Fibroblast of skin of right biceps (primary cell): ENCODE measurements around the gene KLK1.

ENCODE experiments used
- DNase-seq: peaks from one replicate; pipeline ENCODE4 v3.0.0-alpha.2; 2013

KLK1 gene

GRCh38 chr19:50835785-50836542 is 12.4 kb upstream of the KLK1 start:
- peak; percentile 50 for DNase-seq

DNA sequence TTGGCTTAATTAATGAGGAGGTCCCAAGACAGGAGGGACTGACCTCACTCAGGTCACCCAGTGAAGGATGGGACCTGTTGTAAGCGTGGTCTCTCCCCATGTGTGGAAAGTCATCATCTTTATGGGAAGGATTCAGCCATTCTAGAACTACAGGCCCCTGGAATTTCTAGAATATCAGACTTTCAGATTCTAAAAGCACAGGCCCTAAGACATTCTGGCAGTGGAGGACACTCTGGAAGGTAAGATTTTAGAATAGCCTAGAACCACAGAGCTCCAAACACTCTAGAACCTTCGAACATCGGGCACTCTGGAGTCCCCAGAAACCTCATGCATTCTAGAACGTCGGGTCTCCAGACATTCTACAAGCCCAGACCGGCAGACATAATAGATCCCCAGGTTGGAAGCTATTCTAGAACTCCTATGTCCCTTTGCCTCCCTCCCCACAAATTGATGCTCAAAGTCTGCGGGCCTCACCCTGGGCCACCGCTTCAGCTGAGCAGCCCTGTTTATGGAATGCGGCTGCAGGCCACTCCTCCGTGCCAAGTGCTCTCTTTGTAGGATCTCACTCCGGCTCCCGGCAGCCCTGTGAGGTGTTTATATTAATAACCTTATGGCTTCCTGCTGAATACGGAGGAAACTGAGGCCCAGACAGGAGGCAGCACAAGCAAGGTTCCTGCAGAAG is 11.7 kb upstream of the KLK1 start:
- DNase-seq, result peak; percentile 3

GRCh38 chr19:50833802-50834167 is 10.2 kb upstream of the KLK1 start:
- no peak for DNase-seq

GRCh38 chr19:50833117-50833801 is 9.7 kb upstream of the KLK1 start, which contains the start of gene KLK15:
TSS of gene KLK15 (minus strand) at chr19:50833574. CDS start at chr19:50831492, 2,082 bp downstream.
- no peak for DNase-seq

GRCh38 chr19:50832666-50833065 is 9.1 kb upstream of the KLK1 start:
- DNase-seq, result no peak

DNA sequence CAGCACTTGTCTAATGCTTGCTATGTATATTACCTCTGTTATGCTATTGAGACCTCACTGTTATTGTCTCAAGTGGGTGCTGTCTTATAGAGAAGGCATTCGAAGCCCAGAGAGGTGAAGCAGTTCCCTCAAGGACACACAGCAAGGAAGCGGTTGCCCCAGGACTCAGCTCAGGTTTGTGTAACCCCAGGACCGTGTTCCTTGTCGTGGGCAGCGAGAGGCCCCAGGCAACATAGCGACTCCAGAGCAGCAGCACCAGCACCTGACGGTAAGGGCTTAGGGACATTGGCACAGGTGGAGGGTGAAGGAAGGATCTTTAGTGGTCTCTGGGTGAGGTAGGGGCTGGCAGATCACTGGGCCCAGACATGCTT is 7.4 kb upstream of the KLK1 start:
- DNase-seq, result no peak

GRCh38 chr19:50830266-50831025 is 6.9 kb upstream of the KLK1 start:
- DNase-seq, result no peak

- no peak for DNase-seq
Measured at GRCh38 chr19:50829801-50830200, 6.2 kb upstream of the KLK1 start.

GRCh38 chr19:50827476-50827875 is 3.9 kb upstream of the KLK1 start:
- no peak for DNase-seq

DNA sequence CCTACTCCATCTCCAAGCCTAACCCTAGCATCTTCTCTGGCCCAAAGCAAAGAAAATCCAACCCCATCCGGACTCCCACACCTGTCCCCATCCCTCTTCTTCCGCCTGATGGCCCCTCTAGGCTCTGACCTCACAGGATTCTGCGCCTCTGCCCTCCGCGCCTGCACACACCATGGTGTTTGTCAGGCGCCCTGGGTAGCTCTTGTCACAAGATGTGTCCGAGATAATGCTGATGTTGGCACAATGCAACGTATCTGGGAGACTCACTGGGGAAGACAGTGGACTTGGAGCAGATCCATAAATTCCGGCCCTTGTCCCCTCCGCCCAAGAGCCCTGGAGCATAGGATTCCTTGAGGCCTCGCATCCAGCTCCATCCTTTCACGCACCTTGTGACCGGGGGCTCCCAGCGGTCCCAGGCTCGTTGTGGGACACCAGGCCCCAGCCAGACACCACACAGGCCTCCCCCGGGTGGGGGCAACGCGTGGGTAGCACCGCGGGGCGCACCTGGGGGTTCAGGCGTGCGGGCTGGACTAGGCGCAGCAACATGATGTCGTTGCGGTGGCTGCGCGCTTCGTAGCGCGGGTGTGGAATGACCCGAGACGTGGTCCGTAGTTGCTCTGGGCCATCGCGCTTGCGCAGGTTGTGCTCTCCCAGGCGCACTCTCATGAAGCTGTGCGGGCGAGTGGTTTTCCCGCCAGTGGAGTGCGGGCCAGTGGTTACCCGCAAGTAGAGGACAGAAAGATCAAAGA is 3.1 kb upstream of the KLK1 start:
- no peak for DNase-seq

DNA sequence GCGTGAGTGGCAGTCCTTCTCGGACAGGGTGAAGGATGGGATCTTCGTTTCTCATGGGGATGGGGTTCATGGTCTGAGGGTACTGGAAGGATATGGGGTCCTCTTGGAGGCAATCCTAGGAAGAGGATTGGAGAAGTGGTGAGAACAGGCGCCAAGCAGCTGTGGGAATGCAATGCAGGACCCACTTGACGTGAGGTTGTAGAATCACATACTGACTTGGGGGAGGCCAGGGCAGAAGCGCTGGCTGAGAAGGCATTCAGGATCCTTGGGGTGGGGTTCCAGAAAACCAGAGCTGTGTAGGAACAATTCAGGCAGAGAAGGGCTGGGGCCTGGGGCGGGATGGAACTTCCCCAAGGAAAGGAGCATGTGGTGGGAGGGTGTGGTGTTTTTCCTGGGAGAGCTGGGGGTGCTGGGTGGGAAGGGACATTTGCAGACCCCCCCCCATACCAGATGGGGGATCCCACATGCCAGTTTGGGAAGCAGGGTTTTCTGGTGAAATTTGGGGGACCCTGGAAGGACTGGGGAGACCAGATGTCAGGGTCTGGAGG is 852 bp downstream of the KLK1 start:
- no peak for DNase-seq

DNA sequence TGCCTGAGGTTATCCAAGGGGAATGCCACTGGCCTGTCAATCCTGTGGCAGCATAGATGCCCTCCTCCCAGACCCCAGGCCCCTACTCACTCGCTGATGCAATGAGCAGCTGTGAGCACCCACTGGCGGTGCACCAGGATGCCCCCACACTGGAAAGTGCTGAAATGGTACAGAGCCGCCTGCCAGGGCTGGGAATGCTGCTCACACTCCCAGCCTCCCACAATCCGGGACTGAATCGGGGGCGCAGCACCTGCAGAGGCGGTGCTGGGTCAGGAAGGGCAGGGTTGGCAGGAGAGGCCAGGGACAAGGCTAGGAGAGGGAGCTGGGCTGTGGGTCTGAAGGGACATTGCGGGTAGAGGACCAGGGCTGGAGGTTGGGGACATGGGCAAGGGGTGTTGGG is 2.0 kb downstream of the KLK1 start:
- no peak for DNase-seq

GRCh38 chr19:50821248-50821612 is 2.4 kb downstream of the KLK1 start:
- no peak for DNase-seq

DNA sequence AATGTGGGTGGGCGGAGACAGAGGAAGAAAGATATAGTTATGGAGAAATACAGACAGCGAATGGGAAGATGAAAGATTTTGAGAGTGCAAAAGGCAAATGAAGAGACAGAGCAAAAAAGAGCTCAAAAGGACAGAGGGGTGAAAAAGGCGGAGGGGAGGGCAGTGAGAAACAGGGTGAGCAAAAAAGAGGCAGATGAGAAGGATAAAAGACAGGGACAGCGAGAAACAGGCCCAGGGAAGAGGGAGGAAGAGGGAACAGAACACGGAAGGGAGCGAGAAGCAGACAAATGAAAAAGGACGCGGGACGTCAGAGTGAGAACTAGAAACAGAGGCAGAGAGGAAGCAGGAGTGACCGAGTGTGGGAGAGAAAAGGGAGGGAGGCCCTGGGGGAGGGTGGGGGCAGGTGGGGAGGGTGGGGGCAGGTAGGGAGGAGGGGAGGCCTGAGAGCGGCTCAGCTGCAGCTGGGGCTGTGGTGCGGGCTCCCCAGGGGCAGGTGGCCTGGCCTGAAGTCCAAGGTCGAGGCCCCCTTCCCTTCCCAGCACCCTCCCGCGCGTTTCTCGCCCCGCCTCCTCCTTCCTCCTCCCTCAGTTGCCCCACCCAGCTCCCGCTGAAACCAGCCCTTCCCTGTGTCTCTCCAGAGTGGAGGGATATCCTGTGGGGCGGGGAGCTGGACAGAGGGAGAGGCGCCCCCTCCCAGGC is 2.9 kb downstream of the KLK1 start:
- DNase-seq, result no peak

- DNase-seq, result no peak
Measured at GRCh38 chr19:50820086-50820485, 3.5 kb downstream of the KLK1 start.

DNA sequence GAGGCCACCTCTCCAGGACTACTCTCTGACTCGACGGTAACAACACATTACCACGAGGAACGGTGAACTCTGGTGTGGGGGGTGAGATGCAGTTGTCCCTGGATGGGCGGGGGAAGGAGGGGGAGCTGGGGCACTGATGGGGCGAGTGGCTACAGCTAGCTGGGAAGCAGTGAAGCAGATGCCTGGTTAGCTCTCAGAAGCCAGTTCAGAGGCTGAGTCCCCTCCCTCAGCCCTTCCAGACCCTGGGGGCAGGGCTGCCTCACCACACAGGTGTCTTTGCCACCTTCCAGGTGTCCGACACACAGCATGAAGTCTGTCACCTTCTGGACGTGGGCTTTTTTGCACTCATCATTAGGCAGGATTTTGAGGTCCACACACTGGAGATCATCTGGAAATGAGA is 4.0 kb downstream of the KLK1 start:
- no peak for DNase-seq

- DNase-seq, result no peak
Measured at GRCh38 chr19:50818859-50819472, 4.6 kb downstream of the KLK1 start.

DNA sequence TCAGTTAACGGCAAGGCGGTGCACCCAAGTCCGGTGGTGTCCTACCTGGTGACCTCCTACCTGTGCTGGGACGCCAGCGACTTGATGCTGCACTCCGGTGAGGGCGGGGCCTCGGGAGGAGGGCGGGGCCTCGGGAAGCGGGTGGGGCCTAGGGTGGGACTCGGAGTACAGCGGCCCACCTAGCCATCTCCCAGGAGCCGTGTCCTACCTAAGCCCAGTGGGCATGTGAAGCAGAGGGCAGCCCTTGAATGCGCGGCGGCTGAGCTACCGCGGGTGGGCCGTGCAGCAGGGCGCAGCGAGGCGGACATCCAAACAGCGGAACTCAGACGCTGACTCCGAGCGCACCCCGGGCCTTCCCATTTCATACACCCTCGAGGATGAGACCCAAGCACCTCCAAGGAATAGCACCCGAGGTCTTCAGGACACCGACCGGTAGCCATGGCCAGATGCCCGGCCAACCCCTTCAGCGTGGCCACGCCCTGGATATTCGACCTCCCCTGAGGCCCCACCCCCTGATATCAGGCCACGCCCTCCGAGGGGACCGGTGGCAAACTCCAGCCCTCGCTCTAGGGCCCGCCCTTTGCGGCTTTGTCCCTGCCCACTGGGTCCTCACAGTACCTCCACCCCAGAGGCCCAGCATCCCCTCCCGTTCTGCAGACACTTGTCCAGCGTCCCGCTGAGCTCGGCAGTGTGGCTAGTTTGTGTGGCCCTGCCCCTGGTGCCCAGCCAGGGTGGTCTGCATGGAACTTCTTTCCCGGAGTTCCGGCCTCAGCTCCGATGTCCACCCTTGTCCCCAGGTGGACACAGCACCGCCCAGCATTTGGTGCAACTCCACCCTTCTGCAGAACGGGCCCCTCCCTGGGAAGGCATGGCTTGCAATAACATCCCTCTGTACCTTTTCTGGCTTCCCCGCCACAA is 5.4 kb downstream of the KLK1 start:
- peak; percentile 15 for DNase-seq

GRCh38 chr19:50815439-50815838 is 8.1 kb downstream of the KLK1 start:
- DNase-seq, result no peak

- no peak for DNase-seq
Measured at GRCh38 chr19:50814883-50815282, 8.7 kb downstream of the KLK1 start.
